Liver (tissue), 9 donors: ENCODE measurements around the gene PDZD11. TPM values are rescaled to one million over a fixed set of nuclear protein-coding genes. Genes with fewer than 3 reads are reported as not detected.

Experiments
- DNase-seq: peaks from one replicate; pipeline ENCODE4 v3.0.0-alpha.2; 2017; ENCODE audit warnings: low spot score
- H3K27ac ChIP-seq, 2 donors: one replicate each; pipeline ENCODE4 v1.7.0; 2013; ENCODE audit warnings: inconsistent platforms in 2 of 2, low read length in 2 of 2, control low read depth in 1 of 2, low read depth in 1 of 2, mild to moderate bottlenecking in 1 of 2
- H3K27me3 ChIP-seq, 4 donors: one replicate each; pipeline versions ENCODE4 v1.6.1 to v1.7.0; 2013; ENCODE audit warnings: low read length in 3 of 4, inconsistent platforms in 1 of 4, mild to moderate bottlenecking in 1 of 4, moderate library complexity in 1 of 4; ENCODE audit not compliant: control insufficient read depth in 4 of 4, insufficient read depth in 4 of 4
- H3K36me3 ChIP-seq, 4 donors: one replicate each; pipeline versions ENCODE4 v1.6.1 to v1.7.0; 2013; ENCODE audit warnings: low read length in 3 of 4, mild to moderate bottlenecking in 3 of 4, low read depth in 1 of 4, moderate library complexity in 1 of 4; ENCODE audit not compliant: control insufficient read depth in 4 of 4, insufficient read depth in 3 of 4
- H3K4me1 ChIP-seq, 4 donors: one replicate each; pipeline versions ENCODE4 v1.6.1 to v1.7.0; 2013; ENCODE audit warnings: low read length in 3 of 4, mild to moderate bottlenecking in 3 of 4, moderate library complexity in 1 of 4; ENCODE audit not compliant: control insufficient read depth in 4 of 4, insufficient read depth in 4 of 4
- H3K4me3 ChIP-seq, 3 donors: one replicate each; pipeline versions ENCODE4 v1.6.1 to v1.7.0; 2013; ENCODE audit warnings: low read length in 3 of 3, control low read depth in 1 of 3, low read depth in 1 of 3, mild to moderate bottlenecking in 1 of 3
- H3K9ac ChIP-seq, 2 donors: one replicate each; pipeline ENCODE4 v1.7.0; 2013; ENCODE audit warnings: low read length in 2 of 2, mild to moderate bottlenecking in 2 of 2, moderate library complexity in 2 of 2, control low read depth in 1 of 2, low read depth in 1 of 2
- H3K9me3 ChIP-seq, 4 donors: one replicate each; pipeline versions ENCODE4 v1.6.1 to v1.7.0; 2013; ENCODE audit warnings: low read length in 3 of 4; ENCODE audit not compliant: control insufficient read depth in 4 of 4
- ATF3 ChIP-seq: IDR thresholded peaks from 2 replicates; pipeline ENCODE4 v1.6.1; 2016; ENCODE audit warnings: antibody characterized with exemption
- CTCF ChIP-seq: fragments of 150-350 bp; IDR thresholded peaks from 2 replicates; pipeline ENCODE4 v1.5.1; 2017; ENCODE audit warnings: improper control_type of control experiment, low read depth, low read length; ENCODE audit not compliant: missing input control
- EGR1 ChIP-seq, 2 donors: IDR thresholded peaks; 2 replicates each; pipeline ENCODE4 v1.6.1; 2016 to 2018; ENCODE audit warnings: antibody characterized with exemption in 2 of 2, low read depth in 2 of 2
- FOXA1 ChIP-seq: IDR thresholded peaks from 2 replicates; pipeline ENCODE4 v1.6.1; 2016; ENCODE audit warnings: antibody characterized with exemption
- FOXA2 ChIP-seq: IDR thresholded peaks from 2 replicates; pipeline ENCODE4 v1.6.1; 2016; ENCODE audit warnings: antibody characterized with exemption
- GABPA ChIP-seq, 2 donors: IDR thresholded peaks in 1 of 2; conservative IDR thresholded peaks in 1 of 2; 2 replicates each; pipeline ENCODE4 v1.6.1; 2016; ENCODE audit warnings: antibody characterized with exemption in 2 of 2, mild to moderate bottlenecking in 1 of 2, moderate library complexity in 1 of 2
- HNF4A ChIP-seq, 2 donors: conservative IDR thresholded peaks; 2 replicates each; pipeline ENCODE4 v1.6.1; 2016; ENCODE audit warnings: antibody characterized with exemption in 2 of 2, mild to moderate bottlenecking in 2 of 2
- HNF4G ChIP-seq: IDR thresholded peaks from 2 replicates; pipeline ENCODE4 v1.6.1; 2016; ENCODE audit warnings: antibody characterized with exemption
- JUND ChIP-seq, 2 donors: IDR thresholded peaks; 2 replicates each; pipeline ENCODE4 v1.6.1; 2016; ENCODE audit warnings: antibody characterized with exemption in 2 of 2
- MAX ChIP-seq: IDR thresholded peaks from 2 replicates; pipeline ENCODE4 v1.6.1; 2016; ENCODE audit warnings: antibody characterized with exemption
- NR2F2 ChIP-seq: IDR thresholded peaks from 2 replicates; pipeline ENCODE4 v1.6.1; 2016; ENCODE audit warnings: antibody characterized with exemption
- RAD21 ChIP-seq, 2 donors: IDR thresholded peaks; 2 replicates each; pipeline ENCODE4 v1.6.1; 2016; ENCODE audit warnings: antibody characterized with exemption in 2 of 2, mild to moderate bottlenecking in 2 of 2
- REST ChIP-seq: IDR thresholded peaks from 2 replicates; pipeline ENCODE4 v1.6.1; 2016; ENCODE audit warnings: antibody characterized with exemption, mild to moderate bottlenecking
- RXRA ChIP-seq, 2 donors: IDR thresholded peaks; 2 replicates each; pipeline ENCODE4 v1.6.1; 2017 to 2018; ENCODE audit warnings: antibody characterized with exemption in 2 of 2, mild to moderate bottlenecking in 1 of 2
- SP1 ChIP-seq: IDR thresholded peaks from 2 replicates; pipeline ENCODE4 v1.6.1; 2018; ENCODE audit warnings: antibody characterized with exemption, mild to moderate bottlenecking
- TAF1 ChIP-seq: conservative IDR thresholded peaks from 2 replicates; pipeline ENCODE4 v1.6.1; 2016; ENCODE audit warnings: antibody characterized with exemption, mild to moderate bottlenecking
- YY1 ChIP-seq: IDR thresholded peaks from 2 replicates; pipeline ENCODE4 v1.6.1; 2016; ENCODE audit warnings: antibody characterized with exemption, mild to moderate bottlenecking
- ZBTB33 ChIP-seq: IDR thresholded peaks from 2 replicates; pipeline ENCODE4 v1.6.1; 2016; ENCODE audit warnings: antibody characterized with exemption
- WGBS: extraction: QIAGEN DNeasy Blood & Tissue Kit; methylation state at CpG from one replicate; pipeline ENCODE4 v1.1.7; 2013; 5-methylcytosine and 5-hydroxymethylcytosine counted together
- polyA plus RNA-seq, 2 donors: library from polyadenylated mRNA; stranded (reverse) in 1 of 2; unstranded in 1 of 2; fragments of 200-250 nt in 1 of 2; fragments of >200 nt in 1 of 2; fragmentation: Nextera tagmentation in 1 of 2; extraction: Ambion mirVana in 1 of 2; gene quantifications; one replicate each; pipeline versions ENCODE4 v1.2.1 to v1.2.3, GENCODE V29; 2013 to 2015
- total RNA-seq, 2 donors: library from RNA; depleted of rRNA; stranded (reverse); fragments of >200 nt; gene quantifications; one replicate each; pipeline ENCODE4 v1.2.3, GENCODE V29; 2014
- donor health status: healthy.
- donor health status: healthy.
- donor health status: healthy.
- donor health status: healthy.
- donor health status: healthy.

Gene PDZD11
- total RNA-seq (10 to 100 TPM in 1 of 2 donors, 1 to 10 TPM in 1; 8.5 to 13.3 TPM), polyA plus RNA-seq (10 to 100 TPM; 18.4 to 25.9 TPM)

GRCh38 chrX:70289793-70290770, at the start of gene PDZD11, which contains the start of gene KIF4A:
Gene PDZD11, minus strand, starts transcription at chrX:70289927. Its CDS starts 586 bp downstream, at chrX:70289341.
Gene KIF4A, plus strand, starts transcription at chrX:70290104. Its CDS starts 355 bp downstream, at chrX:70290459.
- peak within 1 kb of the TSS in 1 of 2 donors; percentile 63 for H3K9ac ChIP-seq
- peak; percentile 72 to 91 for TF ChIP-seq GABPA (IDR thresholded peaks at IDR 0.05 in 1 of 2, conservative IDR thresholded peaks at IDR 0.05 in 1 of 2)
- no peak for TF ChIP-seq NR2F2
- no peak for TF ChIP-seq EGR1 (IDR thresholded peaks at IDR 0.05; ENCODE audit: low read depth in 2 of 2)
- no peak for TF ChIP-seq FOXA1
- TF ChIP-seq CTCF, result no peak
- no peak for TF ChIP-seq TAF1
- peak in 1 of 2 donors; percentile 23 for TF ChIP-seq HNF4A (conservative IDR thresholded peaks at IDR 0.05)
- no peak for TF ChIP-seq RAD21 (IDR thresholded peaks at IDR 0.05)
- TF ChIP-seq HNF4G, result no peak
- no peak for TF ChIP-seq FOXA2
- TF ChIP-seq REST, result no peak
- TF ChIP-seq JUND (IDR thresholded peaks at IDR 0.05), result no peak
- TF ChIP-seq SP1, result no peak
- TF ChIP-seq YY1, result no peak
- TF ChIP-seq ZBTB33, result no peak
- TF ChIP-seq RXRA (IDR thresholded peaks at IDR 0.05), result peak in 1 of 2 donors; percentile 20
- TF ChIP-seq ATF3, result no peak
- no peak for TF ChIP-seq MAX
- under 1% methylated on average over 62 of the region's 62 CpGs for WGBS
- H3K9me3 ChIP-seq, result no peaks in the 10 kb centered on the region
- H3K4me3 ChIP-seq, result peak within 1 kb of the TSS; percentile 60 to 90 (median 75)
- peaks cover 0 to 14% (median 12%) of the 10 kb centered on the region in 4 donors for H3K4me1 ChIP-seq
- peak within 1 kb of the TSS in 1 of 2 donors; percentile 32 for H3K27ac ChIP-seq
- DNase-seq, result peak; percentile 80
- H3K27me3 ChIP-seq, result no peaks in the 10 kb centered on the region
- H3K36me3 ChIP-seq, result peaks cover 0 to 6% (median 2%) of the 10 kb centered on the region in 4 donors
